HepG2 (cell line): Measurements from ENCODE around the gene PARK7.

Source experiments
- THRA ChIP-seq: sonication (generic); formaldehyde crosslinking; IDR thresholded peaks from 2 replicates; pipeline ENCODE4 v1.4.0; 2020; ENCODE audit warnings: missing genetic modification reagents, borderline replicate concordance
- ZNF644 ChIP-seq: IDR thresholded peaks from 2 replicates; pipeline ENCODE4 v1.6.1; 2016; ENCODE audit warnings: low read depth

- TF ChIP-seq THRA (no peak), ZNF644 (CRISPR knock-in tag) (no peak)
Measured at GRCh38 chr1:7912145-7912544, 49.4 kb upstream of the PARK7 start.
